Mesendoderm (in vitro differentiated cells): ENCODE results near the gene PSMF1.

Experiments used
- DNase-seq: peaks from one replicate; pipeline ENCODE4 v3.0.0; 2013
- H2AK5ac ChIP-seq: 2 replicates; pipeline ENCODE4 v1.6.1; 2013; ENCODE audit warnings: low read length, inconsistent platforms
- H2BK120ac ChIP-seq: 2 replicates; pipeline ENCODE4 v1.6.1; 2013; ENCODE audit warnings: low read depth, mild to moderate bottlenecking, low read length, moderate library complexity, mixed read lengths
- H2BK15ac ChIP-seq: replicated peaks from 2 replicates; pipeline ENCODE4 v1.6.1; 2013; ENCODE audit warnings: low read depth, mild to moderate bottlenecking, moderate library complexity
- H2BK5ac ChIP-seq: 2 replicates; pipeline ENCODE4 v1.6.1; 2013; ENCODE audit warnings: low read length, inconsistent platforms
- H3K18ac ChIP-seq: 2 replicates; pipeline ENCODE4 v1.6.1; 2013; ENCODE audit warnings: mild to moderate bottlenecking, low read length, mixed read lengths
- H3K23ac ChIP-seq: one replicate; pipeline ENCODE4 v1.6.1; 2013; ENCODE audit warnings: low read length
- H3K27ac ChIP-seq: 2 replicates; pipeline ENCODE4 v1.5.1; 2013; ENCODE audit warnings: low read depth, mild to moderate bottlenecking, inconsistent platforms, low read length, moderate library complexity
- H3K27me3 ChIP-seq: 2 replicates; pipeline ENCODE4 v1.6.1; 2013; ENCODE audit warnings: low read length, control low read depth, mild to moderate bottlenecking, inconsistent platforms; ENCODE audit not compliant: insufficient read depth, poor library complexity
- H3K36me3 ChIP-seq: 2 replicates; pipeline ENCODE4 v1.6.1; 2013; ENCODE audit warnings: low read length, inconsistent platforms; ENCODE audit not compliant: control insufficient read depth, insufficient read depth
- H3K4ac ChIP-seq: one replicate; pipeline ENCODE4 v1.6.1; 2013; ENCODE audit warnings: low read depth, mild to moderate bottlenecking, low read length, moderate library complexity
- H3K4me1 ChIP-seq: 2 replicates; pipeline ENCODE4 v1.6.1; 2013; ENCODE audit warnings: low read depth, low read length, inconsistent platforms; ENCODE audit not compliant: control insufficient read depth
- H3K4me2 ChIP-seq: 2 replicates; pipeline ENCODE4 v1.6.1; 2013; ENCODE audit warnings: low read length
- H3K4me3 ChIP-seq: 2 replicates; pipeline ENCODE4 v1.5.1; 2013; ENCODE audit warnings: mild to moderate bottlenecking, low read length
- H3K56ac ChIP-seq: one replicate; pipeline ENCODE4 v1.6.1; 2013; ENCODE audit warnings: low read length
- H3K79me1 ChIP-seq: 2 replicates; pipeline ENCODE4 v1.6.1; 2013; ENCODE audit warnings: low read length, inconsistent platforms
- H3K79me2 ChIP-seq: 2 replicates; pipeline ENCODE4 v1.6.1; 2013; ENCODE audit warnings: mild to moderate bottlenecking, low read length; ENCODE audit not compliant: control insufficient read depth, insufficient read depth
- H3K9ac ChIP-seq: 2 replicates; pipeline ENCODE4 v1.6.1; 2013; ENCODE audit warnings: low read length, inconsistent platforms
- H4K5ac ChIP-seq: one replicate; pipeline ENCODE4 v1.6.1; 2013; ENCODE audit warnings: low read length
- H4K8ac ChIP-seq: one replicate; pipeline ENCODE4 v1.6.1; 2013; ENCODE audit warnings: low read depth, mild to moderate bottlenecking, control low read depth, low read length, moderate library complexity
- WGBS: extraction: QIAGEN DNeasy Blood & Tissue Kit; methylation state at CpG from one replicate; pipeline ENCODE4 v1.1.7; 2013; ENCODE audit warnings: low lambda C conversion rate, missing lambda C conversion rate; ENCODE audit not compliant: insufficient coverage; ENCODE audit errors: extremely low coverage; 5-methylcytosine and 5-hydroxymethylcytosine counted together

PSMF1 gene

DNA sequence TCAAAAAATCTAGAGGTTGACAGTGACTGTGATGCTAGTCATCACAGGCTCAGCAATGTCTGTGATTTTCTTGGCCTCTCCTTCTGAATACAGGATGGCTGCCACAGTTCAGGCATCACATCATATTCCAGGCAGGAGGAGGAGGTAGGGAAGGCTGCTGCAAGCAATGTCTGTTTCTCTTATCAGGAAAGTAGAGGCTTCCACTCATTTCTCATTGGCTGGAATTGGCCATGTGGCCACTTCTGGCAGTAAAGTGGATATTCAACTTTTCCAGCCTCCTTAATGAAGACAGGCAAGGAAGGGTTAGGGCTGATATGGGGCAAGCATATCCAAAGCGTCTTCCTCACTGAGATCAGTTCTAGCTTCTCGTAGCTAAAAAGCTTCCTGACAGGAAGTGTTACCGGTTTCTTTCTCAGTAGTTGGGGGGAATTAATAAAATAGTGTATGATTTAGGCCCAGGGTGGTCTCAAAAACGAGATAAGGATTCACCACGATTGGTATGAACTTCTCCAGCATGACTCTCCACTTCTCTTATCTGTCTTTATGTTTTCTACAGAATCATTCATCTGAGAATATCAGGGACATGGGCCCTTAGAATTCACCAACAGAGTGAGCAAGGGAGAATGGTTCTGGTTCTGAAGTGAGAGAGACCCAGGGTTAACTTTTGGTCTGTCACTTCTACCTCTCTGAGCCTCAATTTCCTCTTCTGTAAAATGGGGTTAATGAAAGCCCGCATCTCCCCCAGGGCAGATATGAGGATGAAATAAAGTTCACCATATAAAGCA lies 32.7 kb upstream of the PSMF1 start:
- H3K56ac ChIP-seq, result no peak overlapping the region
- H3K9ac ChIP-seq, result no peak overlapping the region
- no peak for DNase-seq
- H3K18ac ChIP-seq, result no peak overlapping the region
- H2BK15ac ChIP-seq, result no peak overlapping the region
- no peaks in the 10 kb centered on the region for H3K79me1 ChIP-seq
- no peak overlapping the region for H2BK120ac ChIP-seq
- no CpG with 5 or more reads among the region's 6 CpGs for WGBS
- no peak overlapping the region for H2BK5ac ChIP-seq
- H3K27ac ChIP-seq, result no peak overlapping the region
- H4K8ac ChIP-seq, result no peak overlapping the region
- H2AK5ac ChIP-seq, result no peak overlapping the region
- H4K5ac ChIP-seq, result no peak overlapping the region
- H3K23ac ChIP-seq, result no peak overlapping the region
- no peak overlapping the region for H3K4me2 ChIP-seq
- no peaks in the 10 kb centered on the region for H3K36me3 ChIP-seq
- no peaks in the 10 kb centered on the region for H3K79me2 ChIP-seq
- H3K4ac ChIP-seq, result no peak overlapping the region
- no peaks in the 10 kb centered on the region for H3K4me1 ChIP-seq
- no peak overlapping the region for H3K4me3 ChIP-seq
- no peaks in the 10 kb centered on the region for H3K27me3 ChIP-seq

DNA sequence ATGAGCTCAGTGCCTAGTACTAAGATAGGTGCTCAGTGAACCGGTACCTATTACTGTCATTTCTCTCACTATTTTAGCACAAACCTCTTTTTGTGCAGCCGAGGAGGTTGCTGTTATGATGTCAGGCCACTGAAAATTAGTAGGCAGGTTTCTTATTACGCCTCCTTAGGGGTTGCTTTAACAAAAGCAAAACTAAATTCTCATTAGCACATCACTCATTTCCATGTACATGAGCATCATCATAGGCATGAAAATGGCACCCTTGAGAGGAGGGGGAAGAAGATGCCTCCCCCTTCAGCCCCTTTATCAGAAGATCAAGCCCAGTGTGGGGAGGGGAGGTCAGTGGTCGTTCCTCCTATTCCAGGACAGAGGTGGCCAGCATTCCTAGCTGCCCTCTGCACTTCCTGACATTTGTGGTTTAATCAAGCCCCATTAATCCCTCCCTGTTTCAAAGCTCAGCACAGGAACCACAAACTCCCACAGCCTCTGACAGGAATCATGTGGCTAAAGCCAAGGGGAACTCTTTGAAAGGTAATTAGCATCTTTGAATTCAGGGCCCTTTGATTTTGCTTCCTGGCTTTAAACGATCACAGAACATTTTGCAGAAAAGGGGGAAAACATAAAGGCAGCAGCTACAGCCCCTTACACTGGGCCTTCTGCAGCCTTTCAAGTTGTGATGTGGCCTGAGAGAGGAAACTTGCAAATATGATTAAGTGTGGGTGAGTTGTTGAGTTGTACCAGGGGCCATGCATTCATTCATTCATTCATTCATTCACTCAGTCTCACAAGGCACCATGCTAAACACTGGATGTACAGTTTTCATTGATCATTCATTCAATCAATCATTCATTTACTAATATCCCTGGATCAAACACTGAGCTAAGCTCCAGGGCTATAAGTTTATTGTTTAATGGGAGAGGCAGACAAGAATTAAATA lies 31.9 kb upstream of the PSMF1 start:
- H3K4me1 ChIP-seq, result no peaks in the 10 kb centered on the region
- WGBS, result no CpG with 5 or more reads among the region's 5 CpGs

DNA sequence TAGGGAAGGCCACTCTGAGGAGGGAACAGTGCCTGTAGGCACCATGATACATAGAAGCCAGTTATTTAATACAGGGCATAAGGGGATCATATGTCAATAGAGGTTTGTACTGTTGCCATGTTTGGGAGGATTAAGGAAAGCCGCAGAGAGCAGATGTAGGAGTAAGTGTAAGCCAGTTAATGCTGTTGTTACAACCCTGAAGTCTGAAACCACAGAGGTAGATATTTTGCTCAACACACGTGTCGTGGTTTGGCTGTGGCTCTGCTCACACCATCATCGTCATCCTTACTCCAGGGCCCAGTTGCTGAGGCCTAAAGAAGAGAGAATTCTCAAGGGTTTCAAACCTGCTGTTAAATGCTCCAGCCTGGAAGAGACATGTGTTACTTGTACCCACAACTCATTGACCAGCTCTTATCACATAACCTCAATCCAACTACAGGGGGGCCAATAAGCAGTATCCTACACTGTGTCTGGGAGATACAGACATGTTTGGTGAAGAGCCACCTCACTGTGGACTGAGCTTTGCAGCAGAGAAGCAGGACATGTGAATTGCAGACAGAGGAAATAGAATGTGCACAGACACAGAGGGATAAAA lies 31.0 kb upstream of the PSMF1 start:
- Histone ChIP-seq H2BK5ac (no peak overlapping the region), H3K56ac (no peak overlapping the region), H2BK15ac (no peak overlapping the region), H3K79me2 (no peaks in the 10 kb centered on the region), H3K27ac (no peak overlapping the region), H3K79me1 (no peaks in the 10 kb centered on the region), H3K4me2 (no peak overlapping the region), H3K36me3 (no peaks in the 10 kb centered on the region), H2BK120ac (no peak overlapping the region), H2AK5ac (no peak overlapping the region), H3K4ac (no peak overlapping the region), H3K4me3 (no peak overlapping the region), H3K4me1 (no peaks in the 10 kb centered on the region), H3K9ac (no peak overlapping the region), H3K18ac (no peak overlapping the region), H3K23ac (no peak overlapping the region), H3K27me3 (no peaks in the 10 kb centered on the region), H4K5ac (no peak overlapping the region), H4K8ac (no peak overlapping the region)
- DNase-seq, result no peak
- no CpG with 5 or more reads among the region's 4 CpGs for WGBS

More for the DNA sequence above, 31.9 kb upstream of the PSMF1 start:
- Histone ChIP-seq H3K79me1 (no peaks in the 10 kb centered on the region), H3K36me3 (no peaks in the 10 kb centered on the region), H3K9ac (no peak overlapping the region), H4K8ac (no peak overlapping the region), H3K4ac (no peak overlapping the region), H4K5ac (no peak overlapping the region), H2AK5ac (no peak overlapping the region), H3K23ac (no peak overlapping the region), H3K4me2 (no peak overlapping the region), H3K27me3 (no peaks in the 10 kb centered on the region), H3K56ac (no peak overlapping the region), H3K18ac (no peak overlapping the region), H3K27ac (no peak overlapping the region), H2BK15ac (no peak overlapping the region), H2BK5ac (no peak overlapping the region), H3K4me3 (no peak overlapping the region), H3K79me2 (no peaks in the 10 kb centered on the region), H2BK120ac (no peak overlapping the region)
- DNase-seq, result no peak

DNA sequence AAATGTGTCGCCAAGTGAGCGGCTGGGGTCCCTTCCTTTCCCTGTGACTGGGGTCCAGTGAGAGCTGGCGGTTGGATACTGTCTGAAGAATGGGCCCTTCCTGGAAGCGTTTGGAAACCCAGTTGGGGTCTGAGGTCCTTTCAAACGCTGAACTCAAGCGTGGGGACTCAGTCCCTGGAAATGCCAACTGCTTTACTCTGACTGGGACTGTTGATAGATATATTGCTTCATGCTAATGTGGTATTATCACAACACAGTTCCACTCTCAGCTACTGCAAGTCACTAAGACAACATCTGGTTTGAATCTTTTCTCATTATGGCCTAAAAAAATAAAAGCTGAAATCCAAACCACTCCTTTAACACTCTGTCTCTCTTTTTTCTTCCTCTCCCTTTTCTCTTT lies 23.7 kb upstream of the PSMF1 start:
- Histone ChIP-seq H4K8ac (no peak overlapping the region), H3K56ac (no peak overlapping the region), H3K79me2 (no peaks in the 10 kb centered on the region), H2BK15ac (no peak overlapping the region), H3K23ac (no peak overlapping the region), H3K4me1 (no peaks in the 10 kb centered on the region), H3K36me3 (no peaks in the 10 kb centered on the region), H2AK5ac (no peak overlapping the region), H3K18ac (no peak overlapping the region), H4K5ac (no peak overlapping the region), H3K4me2 (no peak overlapping the region), H3K27me3 (no peaks in the 10 kb centered on the region), H3K4ac (no peak overlapping the region), H3K4me3 (no peak overlapping the region), H3K9ac (no peak overlapping the region), H3K79me1 (no peaks in the 10 kb centered on the region), H2BK5ac (no peak overlapping the region), H2BK120ac (no peak overlapping the region), H3K27ac (no peak overlapping the region)
- no CpG with 5 or more reads among the region's 6 CpGs for WGBS
- no peak for DNase-seq

DNA sequence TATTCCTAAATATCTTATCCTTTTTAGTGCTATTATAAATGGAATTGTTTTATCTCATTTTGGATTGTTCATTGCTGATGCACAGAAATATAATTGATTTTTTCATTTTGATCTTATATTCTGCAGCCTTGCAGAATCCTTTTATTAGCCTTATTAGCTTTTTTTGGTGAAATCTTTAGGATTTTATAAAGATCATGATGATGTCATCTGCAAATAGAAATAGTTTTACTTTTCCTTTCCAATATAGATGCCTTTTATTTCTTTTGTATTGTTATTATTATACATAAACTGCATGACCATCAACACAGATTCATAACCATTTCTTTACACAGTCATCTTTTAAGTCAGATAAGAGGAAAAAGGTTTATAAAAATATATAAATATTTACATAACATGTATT lies 16.9 kb upstream of the PSMF1 start:
- Histone ChIP-seq H3K27ac (no peak overlapping the region), H2BK15ac (no peak overlapping the region), H3K4me3 (no peak overlapping the region), H3K9ac (no peak overlapping the region), H3K27me3 (no peaks in the 10 kb centered on the region), H4K8ac (no peak overlapping the region), H3K4me2 (no peak overlapping the region), H2BK5ac (no peak overlapping the region), H3K36me3 (no peaks in the 10 kb centered on the region), H3K18ac (no peak overlapping the region), H3K4me1 (no peaks in the 10 kb centered on the region), H3K79me2 (no peaks in the 10 kb centered on the region), H2AK5ac (no peak overlapping the region), H3K56ac (no peak overlapping the region), H3K4ac (no peak overlapping the region), H3K23ac (no peak overlapping the region), H4K5ac (no peak overlapping the region), H3K79me1 (no peaks in the 10 kb centered on the region), H2BK120ac (no peak overlapping the region)
- no peak for DNase-seq
